Fibroblast of lung (primary cell): ENCODE data around the gene PICALM. TPM values are rescaled to one million over a fixed set of nuclear protein-coding genes. Genes with fewer than 3 reads are reported as not detected.

Source experiments
- DNase-seq, 2 donors: peaks; one replicate each; pipeline versions ENCODE4 v3.0.0 to v3.0.0-alpha.2; 2010; ENCODE audit warnings: low read depth in 2 of 2
- H2AFZ ChIP-seq: 2 replicates; pipeline ENCODE4 v1.5.1; 2012; ENCODE audit warnings: low read length, control low read depth, inconsistent platforms
- H3K27ac ChIP-seq: 2 replicates; pipeline ENCODE4 v1.5.1; 2011; ENCODE audit warnings: low read length, control low read depth; ENCODE audit not compliant: insufficient read depth
- H3K27me3 ChIP-seq: 2 replicates; pipeline ENCODE4 v1.5.1; 2011; ENCODE audit warnings: mild to moderate bottlenecking, low read length; ENCODE audit not compliant: control insufficient read depth, insufficient read depth
- H3K36me3 ChIP-seq: 2 replicates; pipeline ENCODE4 v1.5.1; 2011; ENCODE audit warnings: low read length; ENCODE audit not compliant: control insufficient read depth, insufficient read depth
- H3K4me1 ChIP-seq: 2 replicates; pipeline ENCODE4 v1.5.1; 2011; ENCODE audit warnings: low read length; ENCODE audit not compliant: control insufficient read depth, insufficient read depth; ENCODE audit errors: extremely low read depth
- H3K4me2 ChIP-seq: 2 replicates; pipeline ENCODE4 v1.5.1; 2011; ENCODE audit warnings: low read length, control low read depth; ENCODE audit not compliant: insufficient read depth; ENCODE audit errors: extremely low read depth
- H3K4me3 ChIP-seq, 4 experiments: fragments of 200-600 bp in 1 of 4; sonication (generic) in 1 of 4; replicated peaks in 1 of 4; 2 replicates each; pipeline ENCODE4 v1.5.1; 2011 to 2016; ENCODE audit warnings: low read length in 4 of 4, low read depth in 3 of 4, mild to moderate bottlenecking in 3 of 4, control low read depth in 2 of 4, inconsistent platforms in 1 of 4, mixed read lengths in 1 of 4; ENCODE audit not compliant: insufficient read depth in 1 of 4; ENCODE audit errors: control extremely low read depth in 1 of 4
- H3K79me2 ChIP-seq: 2 replicates; pipeline ENCODE4 v1.5.1; 2012; ENCODE audit warnings: mild to moderate bottlenecking, low read length, inconsistent platforms; ENCODE audit not compliant: control insufficient read depth, insufficient read depth
- H3K9ac ChIP-seq: 2 replicates; pipeline ENCODE4 v1.5.1; 2011; ENCODE audit warnings: mild to moderate bottlenecking, low read length, control low read depth; ENCODE audit not compliant: insufficient read depth
- H3K9me3 ChIP-seq: 2 replicates; pipeline ENCODE4 v1.5.1; 2012; ENCODE audit warnings: low read depth, low read length; ENCODE audit not compliant: control insufficient read depth, insufficient read depth
- H4K20me1 ChIP-seq: 2 replicates; pipeline ENCODE4 v1.5.1; 2011; ENCODE audit warnings: low read length; ENCODE audit not compliant: control insufficient read depth, insufficient read depth; ENCODE audit errors: extremely low read depth
- CTCF ChIP-seq, 2 donors: IDR thresholded peaks in 1 of 2; conservative IDR thresholded peaks in 1 of 2; 1 replicate in 1 of 2; 2 replicates in 1 of 2; pipeline ENCODE4 v1.5.1; 2011 to 2012; ENCODE audit warnings: low read length in 2 of 2, control low read depth in 1 of 2, inconsistent platforms in 1 of 2, low read depth in 1 of 2, mild to moderate bottlenecking in 1 of 2
- EZH2 ChIP-seq: IDR thresholded peaks from 2 replicates; pipeline ENCODE4 v1.5.1; 2012; ENCODE audit warnings: low read length, control low read depth, mild to moderate bottlenecking; ENCODE audit errors: missing control alignments
- polyA plus RNA-seq, 2 donors: library from polyadenylated mRNA; depleted of rRNA in 1 of 2; stranded (reverse) in 1 of 2; unstranded in 1 of 2; fragments of >200 nt; gene quantifications; 2 replicates each; pipeline ENCODE4 v1.2.1, GENCODE V29; 2011 to 2012; ENCODE audit warnings: missing spikeins in 1 of 2
- total RNA-seq: library from RNA; depleted of rRNA; stranded (reverse); fragments of >200 nt; gene quantifications from 2 replicates; pipeline ENCODE4 v1.2.1, GENCODE V29; 2014

Gene PICALM
- total and polyA plus RNA-seq, 2 donors (not counting 1 experiment from before 2014, with no cell fraction given), result 291 to 322 TPM

- peaks cover 16% of the 10 kb centered on the region for H3K4me1 ChIP-seq
These were observed 117.3 kb downstream of the PICALM start for GRCh38 chr11:85951428-85952107.

GRCh38 chr11:85951049-85951405 is 117.9 kb downstream of the PICALM start:
- no peaks in the 10 kb centered on the region for H3K36me3 ChIP-seq
- no peak overlapping the region for H3K9ac ChIP-seq
- peaks cover 13% of the 10 kb centered on the region for H3K4me1 ChIP-seq
- H4K20me1 ChIP-seq, result no peaks in the 10 kb centered on the region
- H3K27ac ChIP-seq, result no peak overlapping the region
- DNase-seq, result no peak
- H3K4me3 ChIP-seq, result no peak overlapping the region
- TF ChIP-seq CTCF (conservative IDR thresholded peaks at IDR 0.05 in 1 of 2, IDR thresholded peaks at IDR 0.05 in 1 of 2; ENCODE audit: low read depth in 1 of 2, low read length in 2 of 2), result no peak
- TF ChIP-seq EZH2, result no peak
- H3K9me3 ChIP-seq, result no peaks in the 10 kb centered on the region
- H3K4me2 ChIP-seq, result no peak overlapping the region
- H2AFZ ChIP-seq, result no peak overlapping the region
- no peaks in the 10 kb centered on the region for H3K27me3 ChIP-seq
- H3K79me2 ChIP-seq, result no peaks in the 10 kb centered on the region

More at GRCh38 chr11:85951428-85952107, 117.3 kb downstream of the PICALM start:
- Histone ChIP-seq H3K79me2 (no peaks in the 10 kb centered on the region), H3K36me3 (peaks cover 1% of the 10 kb centered on the region), H3K9me3 (no peaks in the 10 kb centered on the region), H3K27me3 (no peaks in the 10 kb centered on the region), H4K20me1 (no peaks in the 10 kb centered on the region), H3K4me2 (no peak overlapping the region), H3K4me3 (no peak overlapping the region), H3K9ac (no peak overlapping the region), H3K27ac (no peak overlapping the region), H2AFZ (no peak overlapping the region)
- TF ChIP-seq CTCF (conservative IDR thresholded peaks at IDR 0.05 in 1 of 2, IDR thresholded peaks at IDR 0.05 in 1 of 2; ENCODE audit: low read depth in 1 of 2, low read length in 2 of 2) (no peak), EZH2 (no peak)
- DNase-seq, result no peak

- no peak overlapping the region for H2AFZ ChIP-seq
- no peak for DNase-seq
- no peaks in the 10 kb centered on the region for H3K79me2 ChIP-seq
- H4K20me1 ChIP-seq, result no peaks in the 10 kb centered on the region
- peaks cover 11% of the 10 kb centered on the region for H3K4me1 ChIP-seq
- no peaks in the 10 kb centered on the region for H3K36me3 ChIP-seq
- no peaks in the 10 kb centered on the region for H3K9me3 ChIP-seq
- H3K4me3 ChIP-seq, result no peak overlapping the region
- no peak for TF ChIP-seq EZH2
- no peak for TF ChIP-seq CTCF (conservative IDR thresholded peaks at IDR 0.05 in 1 of 2, IDR thresholded peaks at IDR 0.05 in 1 of 2; ENCODE audit: low read depth in 1 of 2, low read length in 2 of 2)
- H3K4me2 ChIP-seq, result no peak overlapping the region
- H3K9ac ChIP-seq, result no peak overlapping the region
- H3K27ac ChIP-seq, result no peak overlapping the region
- no peaks in the 10 kb centered on the region for H3K27me3 ChIP-seq
These were observed 118.4 kb downstream of the PICALM start for GRCh38 chr11:85950317-85951048.
